Muscle layer of colon (tissue), 2 donors: ENCODE results near the gene RPL21.
A peak's percentile ranks its signal among the peaks of the same experiment; 100 is the strongest.

Experiments used
- H3K27ac ChIP-seq: one replicate; pipeline ENCODE4 v1.7.0; 2013; ENCODE audit warnings: low read depth, mild to moderate bottlenecking, low read length, moderate library complexity
- H3K27me3 ChIP-seq, 2 donors: one replicate each; pipeline ENCODE4 v1.7.0; 2013; ENCODE audit warnings: low read length in 2 of 2, mild to moderate bottlenecking in 2 of 2; ENCODE audit not compliant: insufficient read depth in 2 of 2, control insufficient read depth in 1 of 2
- H3K36me3 ChIP-seq: one replicate; pipeline ENCODE4 v1.7.0; 2013; ENCODE audit warnings: mild to moderate bottlenecking, low read length; ENCODE audit not compliant: insufficient read depth
- H3K4me1 ChIP-seq: one replicate; pipeline ENCODE4 v1.7.0; 2013; ENCODE audit warnings: mild to moderate bottlenecking, low read length; ENCODE audit not compliant: insufficient read depth
- H3K4me3 ChIP-seq, 2 donors: one replicate each; pipeline ENCODE4 v1.7.0; 2013; ENCODE audit warnings: low read length in 2 of 2, low read depth in 1 of 2, mild to moderate bottlenecking in 1 of 2, moderate library complexity in 1 of 2
- H3K9ac ChIP-seq: one replicate; pipeline ENCODE4 v1.7.0; 2013; ENCODE audit warnings: low read length
- H3K9me3 ChIP-seq: one replicate; pipeline ENCODE4 v1.7.0; 2013; ENCODE audit warnings: mild to moderate bottlenecking, low read length
- donor health status: abdominal sarcoma.
- donor health status: Adenocarcinoma of cecum.

The RPL21 gene

GRCh38 chr13:27259831-27260230 is 8.5 kb downstream of the RPL21 start:
- H3K9ac ChIP-seq, result no peak overlapping the region
- H3K9me3 ChIP-seq, result no peaks in the 10 kb centered on the region
- no peak overlapping the region for H3K27ac ChIP-seq
- H3K4me1 ChIP-seq, result peaks cover 17% of the 10 kb centered on the region
- H3K4me3 ChIP-seq, result no peak overlapping the region
- H3K36me3 ChIP-seq, result peaks cover 36% of the 10 kb centered on the region
- H3K27me3 ChIP-seq, result no peaks in the 10 kb centered on the region

GRCh38 chr13:27261396-27261795 is 10.0 kb downstream of the RPL21 start:
- Histone ChIP-seq H3K4me1 (peaks cover 25% of the 10 kb centered on the region), H3K9me3 (no peaks in the 10 kb centered on the region), H3K36me3 (peaks cover 21% of the 10 kb centered on the region), H3K4me3 (no peak overlapping the region), H3K9ac (no peak overlapping the region), H3K27ac (no peak overlapping the region), H3K27me3 (no peaks in the 10 kb centered on the region)

- no peak overlapping the region for H3K9ac ChIP-seq
- no peaks in the 10 kb centered on the region for H3K27me3 ChIP-seq
- peak overlapping the region; percentile 51 for H3K27ac ChIP-seq
- no peak overlapping the region for H3K4me3 ChIP-seq
- peaks cover 37% of the 10 kb centered on the region for H3K4me1 ChIP-seq
- peaks cover 5% of the 10 kb centered on the region for H3K36me3 ChIP-seq
- H3K9me3 ChIP-seq, result no peaks in the 10 kb centered on the region
Measured at GRCh38 chr13:27263438-27263837, 12.1 kb downstream of the RPL21 start.

GRCh38 chr13:27264181-27264580 is 12.8 kb downstream of the RPL21 start:
- Histone ChIP-seq H3K4me3 (no peak overlapping the region), H3K9ac (no peak overlapping the region), H3K4me1 (peaks cover 37% of the 10 kb centered on the region), H3K9me3 (no peaks in the 10 kb centered on the region), H3K27me3 (no peaks in the 10 kb centered on the region), H3K27ac (peak overlapping the region; percentile 52), H3K36me3 (no peaks in the 10 kb centered on the region)

GRCh38 chr13:27264648-27265047 is 13.3 kb downstream of the RPL21 start:
- Histone ChIP-seq H3K36me3 (no peaks in the 10 kb centered on the region), H3K27me3 (no peaks in the 10 kb centered on the region), H3K4me1 (peaks cover 37% of the 10 kb centered on the region), H3K27ac (peak overlapping the region; percentile 52), H3K4me3 (no peak overlapping the region), H3K9me3 (no peaks in the 10 kb centered on the region), H3K9ac (no peak overlapping the region)

GRCh38 chr13:27266917-27267316 is 15.6 kb downstream of the RPL21 start:
- Histone ChIP-seq H3K36me3 (no peaks in the 10 kb centered on the region), H3K27me3 (no peaks in the 10 kb centered on the region), H3K4me1 (peaks cover 44% of the 10 kb centered on the region), H3K9ac (no peak overlapping the region), H3K27ac (no peak overlapping the region), H3K9me3 (no peaks in the 10 kb centered on the region), H3K4me3 (no peak overlapping the region)

- no peak overlapping the region for H3K9ac ChIP-seq
- no peak overlapping the region for H3K4me3 ChIP-seq
- H3K36me3 ChIP-seq, result no peaks in the 10 kb centered on the region
- H3K27me3 ChIP-seq, result no peaks in the 10 kb centered on the region
- no peaks in the 10 kb centered on the region for H3K9me3 ChIP-seq
- no peak overlapping the region for H3K27ac ChIP-seq
- peaks cover 49% of the 10 kb centered on the region for H3K4me1 ChIP-seq
Measured at GRCh38 chr13:27267596-27267995, 16.2 kb downstream of the RPL21 start.

- Histone ChIP-seq H3K27ac (no peak overlapping the region), H3K9ac (no peak overlapping the region), H3K4me3 (no peak overlapping the region), H3K27me3 (no peaks in the 10 kb centered on the region), H3K9me3 (no peaks in the 10 kb centered on the region), H3K36me3 (peaks cover 5% of the 10 kb centered on the region), H3K4me1 (peaks cover 44% of the 10 kb centered on the region)
Measured at GRCh38 chr13:27269114-27269665, 17.8 kb downstream of the RPL21 start.

- no peaks in the 10 kb centered on the region for H3K9me3 ChIP-seq
- H3K9ac ChIP-seq, result peak within 1 kb of the TSS; percentile 75
- H3K4me3 ChIP-seq, result peak within 1 kb of the TSS; percentile 72 to 87
- H3K36me3 ChIP-seq, result peaks cover 6% of the 10 kb centered on the region
- no peaks in the 10 kb centered on the region for H3K27me3 ChIP-seq
- peak within 1 kb of the TSS; percentile 80 for H3K27ac ChIP-seq
- peaks cover 28% of the 10 kb centered on the region for H3K4me1 ChIP-seq
Measured at GRCh38 chr13:27270594-27271520, 19.5 kb downstream of the RPL21 start, which contains the start of gene RASL11A. Gene RASL11A, plus strand, starts transcription at chr13:27270830. Its CDS starts 115 bp downstream, at chr13:27270945.

- Histone ChIP-seq H3K27ac (peak overlapping the region; percentile 80), H3K9me3 (no peaks in the 10 kb centered on the region), H3K36me3 (peaks cover 6% of the 10 kb centered on the region), H3K9ac (peak overlapping the region; percentile 54), H3K27me3 (no peaks in the 10 kb centered on the region), H3K4me1 (peaks cover 26% of the 10 kb centered on the region), H3K4me3 (peak overlapping the region; percentile 72 to 87)
Measured at GRCh38 chr13:27271570-27272096, 20.3 kb downstream of the RPL21 start.

- H3K36me3 ChIP-seq, result peaks cover 6% of the 10 kb centered on the region
- H3K27ac ChIP-seq, result no peak overlapping the region
- H3K4me3 ChIP-seq, result no peak overlapping the region
- no peaks in the 10 kb centered on the region for H3K9me3 ChIP-seq
- H3K27me3 ChIP-seq, result no peaks in the 10 kb centered on the region
- H3K9ac ChIP-seq, result no peak overlapping the region
- peaks cover 16% of the 10 kb centered on the region for H3K4me1 ChIP-seq
Measured at GRCh38 chr13:27273658-27274425, 22.5 kb downstream of the RPL21 start.
